Measurements from ENCODE around the gene MROH9. TPM values are rescaled to one million over a fixed set of nuclear protein-coding genes. Genes with fewer than 3 reads are reported as not detected.
A peak's percentile ranks its signal among the peaks of the same experiment; 100 is the strongest.

Gene MROH9
- total RNA-seq, 1 donor = under 0.01 TPM

- Histone ChIP-seq H3K27me3 (ENCODE audit: insufficient read depth, low read length) (no peaks in the 10 kb centered on the region), H3K27ac (ENCODE audit: low read depth, low read length) (no peak overlapping the region), H3K4me1 (ENCODE audit: insufficient read depth, low read length) (peaks cover 14% of the 10 kb centered on the region), H3K79me2 (ENCODE audit: insufficient read depth, low read length) (no peaks in the 10 kb centered on the region), H2AFZ (ENCODE audit: low read length) (no peak overlapping the region), H4K20me1 (ENCODE audit: insufficient read depth, low read length) (no peaks in the 10 kb centered on the region), H3K4me2 (ENCODE audit: insufficient read depth, low read length) (no peak overlapping the region), H3K4me3 (ENCODE audit: insufficient read depth, low read length) (no peak overlapping the region), H3K36me3 (ENCODE audit: insufficient read depth, low read length) (no peaks in the 10 kb centered on the region), H3K9me3 (ENCODE audit: low read depth, low read length) (no peaks in the 10 kb centered on the region)
- no peak for TF ChIP-seq CTCF (IDR thresholded peaks at IDR 0.05; ENCODE audit: extremely low read depth, low read depth, low read length)
- DNase-seq (ENCODE audit: insufficient read length, low spot score, missing footprints) = no peak
These were observed 43.5 kb upstream of the MROH9 start for GRCh38 chr1:170891872-170892271.

- no peak overlapping the region for H3K4me2 ChIP-seq (ENCODE audit: insufficient read depth, low read length)
- no peaks in the 10 kb centered on the region for H3K36me3 ChIP-seq (ENCODE audit: insufficient read depth, low read length)
- no peak for DNase-seq (ENCODE audit: insufficient read length, low spot score, missing footprints)
- H3K4me3 ChIP-seq (ENCODE audit: insufficient read depth, low read length) = no peak overlapping the region
- no peaks in the 10 kb centered on the region for H3K27me3 ChIP-seq (ENCODE audit: insufficient read depth, low read length)
- H4K20me1 ChIP-seq (ENCODE audit: insufficient read depth, low read length) = no peaks in the 10 kb centered on the region
- TF ChIP-seq CTCF (IDR thresholded peaks at IDR 0.05; ENCODE audit: extremely low read depth, low read depth, low read length) = no peak
- H3K27ac ChIP-seq (ENCODE audit: low read depth, low read length) = no peak overlapping the region
- peak overlapping the region; percentile 53 for H2AFZ ChIP-seq (ENCODE audit: low read length)
- peaks cover 14% of the 10 kb centered on the region for H3K4me1 ChIP-seq (ENCODE audit: insufficient read depth, low read length)
- H3K79me2 ChIP-seq (ENCODE audit: insufficient read depth, low read length) = no peaks in the 10 kb centered on the region
- H3K9me3 ChIP-seq (ENCODE audit: low read depth, low read length) = no peaks in the 10 kb centered on the region
These were observed 41.6 kb upstream of the MROH9 start for GRCh38 chr1:170893655-170894297.

- no peak for DNase-seq (ENCODE audit: insufficient read length, low spot score, missing footprints)
- no peaks in the 10 kb centered on the region for H4K20me1 ChIP-seq (ENCODE audit: insufficient read depth, low read length)
- no peaks in the 10 kb centered on the region for H3K4me1 ChIP-seq (ENCODE audit: insufficient read depth, low read length)
- H3K27ac ChIP-seq (ENCODE audit: low read depth, low read length) = no peak overlapping the region
- no peak overlapping the region for H3K4me3 ChIP-seq (ENCODE audit: insufficient read depth, low read length)
- no peaks in the 10 kb centered on the region for H3K27me3 ChIP-seq (ENCODE audit: insufficient read depth, low read length)
- no peak overlapping the region for H3K4me2 ChIP-seq (ENCODE audit: insufficient read depth, low read length)
- no peaks in the 10 kb centered on the region for H3K79me2 ChIP-seq (ENCODE audit: insufficient read depth, low read length)
- no peak for TF ChIP-seq CTCF (IDR thresholded peaks at IDR 0.05; ENCODE audit: extremely low read depth, low read depth, low read length)
- no peaks in the 10 kb centered on the region for H3K9me3 ChIP-seq (ENCODE audit: low read depth, low read length)
- H3K36me3 ChIP-seq (ENCODE audit: insufficient read depth, low read length) = no peaks in the 10 kb centered on the region
- H2AFZ ChIP-seq (ENCODE audit: low read length) = peak overlapping the region; percentile 31
These were observed 31.4 kb upstream of the MROH9 start for GRCh38 chr1:170903961-170904360.

GRCh38 chr1:170908942-170909341, 26.4 kb upstream of the MROH9 start:
- no peaks in the 10 kb centered on the region for H3K27me3 ChIP-seq (ENCODE audit: insufficient read depth, low read length)
- no peaks in the 10 kb centered on the region for H3K36me3 ChIP-seq (ENCODE audit: insufficient read depth, low read length)
- H3K79me2 ChIP-seq (ENCODE audit: insufficient read depth, low read length) = no peaks in the 10 kb centered on the region
- peaks cover 12% of the 10 kb centered on the region for H3K4me1 ChIP-seq (ENCODE audit: insufficient read depth, low read length)
- no peak for DNase-seq (ENCODE audit: insufficient read length, low spot score, missing footprints)
- TF ChIP-seq CTCF (IDR thresholded peaks at IDR 0.05; ENCODE audit: extremely low read depth, low read depth, low read length) = no peak
- H3K4me3 ChIP-seq (ENCODE audit: insufficient read depth, low read length) = no peak overlapping the region
- H3K4me2 ChIP-seq (ENCODE audit: insufficient read depth, low read length) = no peak overlapping the region
- H2AFZ ChIP-seq (ENCODE audit: low read length) = peak overlapping the region; percentile 63
- H4K20me1 ChIP-seq (ENCODE audit: insufficient read depth, low read length) = no peaks in the 10 kb centered on the region
- no peak overlapping the region for H3K27ac ChIP-seq (ENCODE audit: low read depth, low read length)
- no peaks in the 10 kb centered on the region for H3K9me3 ChIP-seq (ENCODE audit: low read depth, low read length)
